ENCODE measurements around the gene ASTL.

Gene ASTL

DNA sequence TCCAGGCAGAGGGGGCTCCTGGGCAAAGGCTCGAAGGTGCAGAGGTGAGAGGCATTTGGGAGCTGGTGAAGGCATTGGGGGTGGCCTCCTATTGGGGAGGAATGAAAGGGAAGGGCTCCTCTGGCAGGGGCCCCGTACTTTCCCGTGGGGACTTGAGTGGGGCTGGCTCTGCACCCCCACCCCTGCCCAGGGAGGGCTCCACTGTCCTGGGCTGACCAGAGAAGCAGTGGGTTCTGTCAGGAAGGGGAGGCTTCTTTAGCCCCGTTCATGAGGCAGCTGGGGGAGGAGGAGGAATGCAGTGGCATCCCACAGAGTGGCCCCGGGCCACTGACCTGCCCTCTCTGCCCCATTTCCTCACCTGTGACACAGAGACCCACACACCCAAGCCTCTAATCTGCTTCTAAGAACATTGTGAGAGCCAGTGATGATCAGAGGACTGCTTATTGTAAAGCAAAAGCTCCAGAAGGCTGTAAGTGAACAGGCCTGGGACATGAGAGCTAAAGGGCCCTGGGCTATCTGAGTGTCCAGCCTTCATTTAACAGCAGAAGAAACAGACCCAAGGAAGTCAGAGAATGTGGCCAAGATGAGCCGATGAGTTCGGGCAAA, 65.0 kb downstream of the ASTL start:
- no peaks in the 10 kb centered on the region for H3F3A ChIP-seq (ENCODE audit: insufficient read depth, low read length)
- H3K4me1 ChIP-seq (ENCODE audit: low read length) = no peaks in the 10 kb centered on the region
- H2AFZ ChIP-seq (ENCODE audit: low read length) = no peak overlapping the region
- no peaks in the 10 kb centered on the region for H3K9me3 ChIP-seq (replicated peaks; ENCODE audit: insufficient read depth, low read length)
- H4K20me1 ChIP-seq (ENCODE audit: insufficient read depth, low read length) = no peaks in the 10 kb centered on the region
- H3K9me2 ChIP-seq (replicated peaks; ENCODE audit: insufficient read depth, low read length) = no peaks in the 10 kb centered on the region
- H3K27ac ChIP-seq (ENCODE audit: low read length) = no peak overlapping the region
- H3K4me3 ChIP-seq (ENCODE audit: low read length) = no peak overlapping the region
- TF ChIP-seq EZH2phosphoT487 (IDR thresholded peaks at IDR 0.05; ENCODE audit: low read length) = no peak
- TF ChIP-seq EZH2 (optimal IDR thresholded peaks at IDR 0.05; ENCODE audit: low read depth, low read length) = no peak
- TF ChIP-seq, protein P1, sequence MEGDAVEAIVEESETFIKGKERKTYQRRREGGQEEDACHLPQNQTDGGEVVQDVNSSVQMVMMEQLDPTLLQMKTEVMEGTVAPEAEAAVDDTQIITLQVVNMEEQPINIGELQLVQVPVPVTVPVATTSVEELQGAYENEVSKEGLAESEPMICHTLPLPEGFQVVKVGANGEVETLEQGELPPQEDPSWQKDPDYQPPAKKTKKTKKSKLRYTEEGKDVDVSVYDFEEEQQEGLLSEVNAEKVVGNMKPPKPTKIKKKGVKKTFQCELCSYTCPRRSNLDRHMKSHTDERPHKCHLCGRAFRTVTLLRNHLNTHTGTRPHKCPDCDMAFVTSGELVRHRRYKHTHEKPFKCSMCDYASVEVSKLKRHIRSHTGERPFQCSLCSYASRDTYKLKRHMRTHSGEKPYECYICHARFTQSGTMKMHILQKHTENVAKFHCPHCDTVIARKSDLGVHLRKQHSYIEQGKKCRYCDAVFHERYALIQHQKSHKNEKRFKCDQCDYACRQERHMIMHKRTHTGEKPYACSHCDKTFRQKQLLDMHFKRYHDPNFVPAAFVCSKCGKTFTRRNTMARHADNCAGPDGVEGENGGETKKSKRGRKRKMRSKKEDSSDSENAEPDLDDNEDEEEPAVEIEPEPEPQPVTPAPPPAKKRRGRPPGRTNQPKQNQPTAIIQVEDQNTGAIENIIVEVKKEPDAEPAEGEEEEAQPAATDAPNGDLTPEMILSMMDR (IDR thresholded peaks at IDR 0.05; ENCODE audit: low read length) = no peak
- H3K79me2 ChIP-seq (ENCODE audit: low read length) = no peaks in the 10 kb centered on the region
- no peak overlapping the region for H3K9ac ChIP-seq (ENCODE audit: low read length)
- H3K27me3 ChIP-seq (replicated peaks; ENCODE audit: insufficient read depth, low read length) = 0 out of 2 replicates have a peak, but pooled peaks cover 4% of the 10 kb centered on the region
- no peak overlapping the region for H3K4me2 ChIP-seq (ENCODE audit: low read depth, low read length)
- no peak for DNase-seq
- no peaks in the 10 kb centered on the region for H3K36me3 ChIP-seq (replicated peaks; ENCODE audit: insufficient read depth, low read length)
